Liver (tissue), 9 donors: ENCODE data around the gene EEFSEC. TPM values are rescaled to one million over a fixed set of nuclear protein-coding genes. Genes with fewer than 3 reads are reported as not detected.

Experiments
- DNase-seq: peaks from one replicate; pipeline ENCODE4 v3.0.0-alpha.2; 2017; ENCODE audit warnings: low spot score
- H3K27ac ChIP-seq, 2 donors: one replicate each; pipeline ENCODE4 v1.7.0; 2013; ENCODE audit warnings: inconsistent platforms in 2 of 2, low read length in 2 of 2, control low read depth in 1 of 2, low read depth in 1 of 2, mild to moderate bottlenecking in 1 of 2
- H3K27me3 ChIP-seq, 4 donors: one replicate each; pipeline versions ENCODE4 v1.6.1 to v1.7.0; 2013; ENCODE audit warnings: low read length in 3 of 4, inconsistent platforms in 1 of 4, mild to moderate bottlenecking in 1 of 4, moderate library complexity in 1 of 4; ENCODE audit not compliant: control insufficient read depth in 4 of 4, insufficient read depth in 4 of 4
- H3K36me3 ChIP-seq, 4 donors: one replicate each; pipeline versions ENCODE4 v1.6.1 to v1.7.0; 2013; ENCODE audit warnings: low read length in 3 of 4, mild to moderate bottlenecking in 3 of 4, low read depth in 1 of 4, moderate library complexity in 1 of 4; ENCODE audit not compliant: control insufficient read depth in 4 of 4, insufficient read depth in 3 of 4
- H3K4me1 ChIP-seq, 4 donors: one replicate each; pipeline versions ENCODE4 v1.6.1 to v1.7.0; 2013; ENCODE audit warnings: low read length in 3 of 4, mild to moderate bottlenecking in 3 of 4, moderate library complexity in 1 of 4; ENCODE audit not compliant: control insufficient read depth in 4 of 4, insufficient read depth in 4 of 4
- H3K4me3 ChIP-seq, 3 donors: one replicate each; pipeline versions ENCODE4 v1.6.1 to v1.7.0; 2013; ENCODE audit warnings: low read length in 3 of 3, control low read depth in 1 of 3, low read depth in 1 of 3, mild to moderate bottlenecking in 1 of 3
- H3K9ac ChIP-seq, 2 donors: one replicate each; pipeline ENCODE4 v1.7.0; 2013; ENCODE audit warnings: low read length in 2 of 2, mild to moderate bottlenecking in 2 of 2, moderate library complexity in 2 of 2, control low read depth in 1 of 2, low read depth in 1 of 2
- H3K9me3 ChIP-seq, 4 donors: one replicate each; pipeline versions ENCODE4 v1.6.1 to v1.7.0; 2013; ENCODE audit warnings: low read length in 3 of 4; ENCODE audit not compliant: control insufficient read depth in 4 of 4
- ATF3 ChIP-seq: IDR thresholded peaks from 2 replicates; pipeline ENCODE4 v1.6.1; 2016; ENCODE audit warnings: antibody characterized with exemption
- EGR1 ChIP-seq, 2 donors: IDR thresholded peaks; 2 replicates each; pipeline ENCODE4 v1.6.1; 2016 to 2018; ENCODE audit warnings: antibody characterized with exemption in 2 of 2, low read depth in 2 of 2
- FOXA1 ChIP-seq: IDR thresholded peaks from 2 replicates; pipeline ENCODE4 v1.6.1; 2016; ENCODE audit warnings: antibody characterized with exemption
- FOXA2 ChIP-seq: IDR thresholded peaks from 2 replicates; pipeline ENCODE4 v1.6.1; 2016; ENCODE audit warnings: antibody characterized with exemption
- GABPA ChIP-seq, 2 donors: IDR thresholded peaks in 1 of 2; conservative IDR thresholded peaks in 1 of 2; 2 replicates each; pipeline ENCODE4 v1.6.1; 2016; ENCODE audit warnings: antibody characterized with exemption in 2 of 2, mild to moderate bottlenecking in 1 of 2, moderate library complexity in 1 of 2
- HNF4A ChIP-seq, 2 donors: conservative IDR thresholded peaks; 2 replicates each; pipeline ENCODE4 v1.6.1; 2016; ENCODE audit warnings: antibody characterized with exemption in 2 of 2, mild to moderate bottlenecking in 2 of 2
- HNF4G ChIP-seq: IDR thresholded peaks from 2 replicates; pipeline ENCODE4 v1.6.1; 2016; ENCODE audit warnings: antibody characterized with exemption
- JUND ChIP-seq, 2 donors: IDR thresholded peaks; 2 replicates each; pipeline ENCODE4 v1.6.1; 2016; ENCODE audit warnings: antibody characterized with exemption in 2 of 2
- MAX ChIP-seq: IDR thresholded peaks from 2 replicates; pipeline ENCODE4 v1.6.1; 2016; ENCODE audit warnings: antibody characterized with exemption
- NR2F2 ChIP-seq: IDR thresholded peaks from 2 replicates; pipeline ENCODE4 v1.6.1; 2016; ENCODE audit warnings: antibody characterized with exemption
- RAD21 ChIP-seq, 2 donors: IDR thresholded peaks; 2 replicates each; pipeline ENCODE4 v1.6.1; 2016; ENCODE audit warnings: antibody characterized with exemption in 2 of 2, mild to moderate bottlenecking in 2 of 2
- REST ChIP-seq: IDR thresholded peaks from 2 replicates; pipeline ENCODE4 v1.6.1; 2016; ENCODE audit warnings: antibody characterized with exemption, mild to moderate bottlenecking
- RXRA ChIP-seq, 2 donors: IDR thresholded peaks; 2 replicates each; pipeline ENCODE4 v1.6.1; 2017 to 2018; ENCODE audit warnings: antibody characterized with exemption in 2 of 2, mild to moderate bottlenecking in 1 of 2
- SP1 ChIP-seq: IDR thresholded peaks from 2 replicates; pipeline ENCODE4 v1.6.1; 2018; ENCODE audit warnings: antibody characterized with exemption, mild to moderate bottlenecking
- TAF1 ChIP-seq: conservative IDR thresholded peaks from 2 replicates; pipeline ENCODE4 v1.6.1; 2016; ENCODE audit warnings: antibody characterized with exemption, mild to moderate bottlenecking
- YY1 ChIP-seq: IDR thresholded peaks from 2 replicates; pipeline ENCODE4 v1.6.1; 2016; ENCODE audit warnings: antibody characterized with exemption, mild to moderate bottlenecking
- ZBTB33 ChIP-seq: IDR thresholded peaks from 2 replicates; pipeline ENCODE4 v1.6.1; 2016; ENCODE audit warnings: antibody characterized with exemption
- WGBS: extraction: QIAGEN DNeasy Blood & Tissue Kit; methylation state at CpG from one replicate; pipeline ENCODE4 v1.1.7; 2013; 5-methylcytosine and 5-hydroxymethylcytosine counted together
- polyA plus RNA-seq, 2 donors: library from polyadenylated mRNA; stranded (reverse) in 1 of 2; unstranded in 1 of 2; fragments of 200-250 nt in 1 of 2; fragments of >200 nt in 1 of 2; fragmentation: Nextera tagmentation in 1 of 2; extraction: Ambion mirVana in 1 of 2; gene quantifications; one replicate each; pipeline versions ENCODE4 v1.2.1 to v1.2.3, GENCODE V29; 2013 to 2015
- total RNA-seq, 2 donors: library from RNA; depleted of rRNA; stranded (reverse); fragments of >200 nt; gene quantifications; one replicate each; pipeline ENCODE4 v1.2.3, GENCODE V29; 2014
- TF ChIP-seq, protein P1 (sequence below): fragments of 150-350 bp; IDR thresholded peaks from 2 replicates; pipeline ENCODE4 v1.5.1; 2017; ENCODE audit warnings: improper control_type of control experiment, low read depth, low read length; ENCODE audit not compliant: missing input control
- donor health status: healthy.
- donor health status: healthy.
- donor health status: healthy.
- donor health status: healthy.
- donor health status: healthy.

The EEFSEC gene
- total and polyA plus RNA-seq, 4 donors, result 8.4 to 13.1 (median 10.7) TPM

DNA sequence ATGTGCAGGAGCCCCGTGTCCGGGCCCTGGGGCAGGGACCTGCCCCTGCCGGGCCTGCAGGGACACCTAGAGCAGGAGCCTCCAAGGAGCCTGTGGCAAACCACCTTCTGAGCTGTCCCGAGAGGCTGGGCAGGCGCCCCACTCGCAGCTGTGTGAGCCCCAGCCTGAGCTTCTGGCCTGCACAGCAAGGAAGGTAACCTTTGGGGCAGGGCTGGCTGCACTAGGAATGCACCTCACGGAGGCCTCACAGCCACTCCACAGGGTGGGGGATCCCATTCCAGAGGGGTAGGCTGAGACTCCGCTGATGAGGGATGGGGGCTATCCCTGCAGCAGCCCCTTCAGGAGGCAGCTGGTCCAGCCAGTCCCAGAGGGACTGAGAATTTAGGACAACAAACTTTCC is 245.3 kb downstream of the EEFSEC start:
- no peak overlapping the region for H3K4me3 ChIP-seq
- 89% methylated on average over 8 of the region's 8 CpGs for WGBS
- no peak for DNase-seq
- no peak overlapping the region for H3K27ac ChIP-seq
- no peaks in the 10 kb centered on the region for H3K27me3 ChIP-seq
- no peaks in the 10 kb centered on the region for H3K36me3 ChIP-seq
- TF ChIP-seq HNF4A (conservative IDR thresholded peaks at IDR 0.05) (no peak), JUND (IDR thresholded peaks at IDR 0.05) (no peak), RAD21 (IDR thresholded peaks at IDR 0.05) (no peak), YY1 (no peak), FOXA1 (no peak), GABPA (IDR thresholded peaks at IDR 0.05 in 1 of 2, conservative IDR thresholded peaks at IDR 0.05 in 1 of 2) (no peak), MAX (no peak), NR2F2 (no peak)
- H3K9ac ChIP-seq, result no peak overlapping the region
- H3K4me1 ChIP-seq, result no peaks in the 10 kb centered on the region
- no peaks in the 10 kb centered on the region for H3K9me3 ChIP-seq

DNA sequence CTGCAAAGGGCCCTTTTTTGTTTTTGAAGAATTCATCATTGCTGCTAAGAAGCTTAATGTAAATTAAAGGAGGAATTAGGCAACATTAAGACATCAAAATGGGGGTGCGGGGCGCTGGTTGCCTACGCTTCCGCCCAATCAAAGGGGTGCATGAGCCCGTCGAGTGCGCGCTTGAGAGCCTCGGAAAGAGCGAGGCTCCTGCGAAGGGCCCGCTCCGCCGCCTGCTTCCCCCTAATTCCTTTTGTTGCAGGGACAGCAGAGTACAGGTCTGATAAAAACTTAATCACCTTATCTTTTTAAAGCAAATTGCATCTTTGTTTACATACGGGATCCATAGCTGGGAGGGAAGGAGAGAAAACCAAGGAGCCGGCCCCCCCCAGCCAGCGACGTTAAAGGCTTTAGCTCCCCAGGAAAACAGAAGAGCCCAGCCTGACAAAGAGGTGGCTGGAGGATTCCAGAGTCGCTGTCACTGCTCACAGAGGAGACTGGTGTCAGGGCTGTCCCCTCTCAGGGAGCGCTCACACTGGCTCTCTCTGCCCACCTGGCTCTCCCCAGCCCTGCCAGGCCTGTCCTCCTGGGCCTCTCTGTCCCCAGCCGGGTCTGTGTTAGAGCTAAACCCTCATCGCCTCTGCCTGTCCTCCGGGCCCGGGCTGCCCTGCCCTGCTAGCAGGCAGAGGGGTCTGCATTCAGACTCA is 246.1 kb downstream of the EEFSEC start:
- TF ChIP-seq YY1 (no peak), HNF4G (no peak), EGR1 (IDR thresholded peaks at IDR 0.05; ENCODE audit: low read depth in 2 of 2) (no peak), HNF4A (conservative IDR thresholded peaks at IDR 0.05) (no peak), TAF1 (no peak), FOXA2 (no peak), JUND (IDR thresholded peaks at IDR 0.05) (no peak), GABPA (IDR thresholded peaks at IDR 0.05 in 1 of 2, conservative IDR thresholded peaks at IDR 0.05 in 1 of 2) (no peak), FOXA1 (no peak), RAD21 (IDR thresholded peaks at IDR 0.05) (no peak), ZBTB33 (no peak), REST (no peak), MAX (no peak), RXRA (IDR thresholded peaks at IDR 0.05) (no peak), SP1 (no peak), NR2F2 (no peak), ATF3 (no peak)
- TF ChIP-seq, protein P1, sequence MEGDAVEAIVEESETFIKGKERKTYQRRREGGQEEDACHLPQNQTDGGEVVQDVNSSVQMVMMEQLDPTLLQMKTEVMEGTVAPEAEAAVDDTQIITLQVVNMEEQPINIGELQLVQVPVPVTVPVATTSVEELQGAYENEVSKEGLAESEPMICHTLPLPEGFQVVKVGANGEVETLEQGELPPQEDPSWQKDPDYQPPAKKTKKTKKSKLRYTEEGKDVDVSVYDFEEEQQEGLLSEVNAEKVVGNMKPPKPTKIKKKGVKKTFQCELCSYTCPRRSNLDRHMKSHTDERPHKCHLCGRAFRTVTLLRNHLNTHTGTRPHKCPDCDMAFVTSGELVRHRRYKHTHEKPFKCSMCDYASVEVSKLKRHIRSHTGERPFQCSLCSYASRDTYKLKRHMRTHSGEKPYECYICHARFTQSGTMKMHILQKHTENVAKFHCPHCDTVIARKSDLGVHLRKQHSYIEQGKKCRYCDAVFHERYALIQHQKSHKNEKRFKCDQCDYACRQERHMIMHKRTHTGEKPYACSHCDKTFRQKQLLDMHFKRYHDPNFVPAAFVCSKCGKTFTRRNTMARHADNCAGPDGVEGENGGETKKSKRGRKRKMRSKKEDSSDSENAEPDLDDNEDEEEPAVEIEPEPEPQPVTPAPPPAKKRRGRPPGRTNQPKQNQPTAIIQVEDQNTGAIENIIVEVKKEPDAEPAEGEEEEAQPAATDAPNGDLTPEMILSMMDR, result no peak
- Histone ChIP-seq H3K27me3 (no peaks in the 10 kb centered on the region), H3K9me3 (no peaks in the 10 kb centered on the region), H3K9ac (no peak overlapping the region), H3K36me3 (no peaks in the 10 kb centered on the region), H3K4me1 (no peaks in the 10 kb centered on the region), H3K27ac (no peak overlapping the region), H3K4me3 (no peak overlapping the region)
- WGBS, result 95% methylated on average over 24 of the region's 24 CpGs
- DNase-seq, result no peak
